HCT116 (cell line): ENCODE measurements around the gene ASAH2B. TPM values are rescaled to one million over a fixed set of nuclear protein-coding genes. Genes with fewer than 3 reads are reported as not detected.

Experiments
- ATAC-seq: fragments of 200-7000 bp; cut with Tn5 transposase; 2 replicates; pipeline ENCODE4 v1.9.1; 2020; ENCODE audit warnings: mild to moderate bottlenecking, moderate library complexity
- BruUV-seq: library from RNA; stranded (reverse); fragments of 400-500 nt; replicated peaks from 2 replicates; lab custom pipeline; 2021; lab: Mats Ljungman, UMichigan
- CTCF ChIA-PET: fragments of 300-600 bp; sonication (Branson Sonifier 250); formaldehyde crosslinking; loops from one replicate; lab custom pipeline; 2021; ENCODE audit warnings: antibody characterized with exemption; lab: Charles Lee
- POLR2A ChIA-PET: fragments of 300-600, 350-600 bp; sonication (Branson Sonifier 250); formaldehyde crosslinking; loops from one replicate; lab custom pipeline; 2021; ENCODE audit warnings: antibody characterized with exemption; lab: Charles Lee
- RAD21 ChIA-PET, 2 experiments: fragments of 300-600 bp; sonication (Branson Sonifier 250); formaldehyde crosslinking; loops; one replicate each; lab custom pipeline; 2023; ENCODE audit warnings: low total read pairs in 2 of 2; ENCODE audit not compliant: uncharacterized antibody in 2 of 2, unreplicated experiment in 2 of 2, low non-redundant PET in 1 of 2; lab: Charles Lee
- DNase-seq: peaks from one replicate; pipeline ENCODE4 v3.0.0-alpha.2; 2010; ENCODE audit warnings: low read depth, low spot score
- H2AFZ ChIP-seq: fragments of 200-600 bp; shearing (Covaris generic), sonication (generic); 2 replicates; pipeline ENCODE4 v1.6.1; 2017; ENCODE audit warnings: low read depth, mixed run types, mixed read lengths, antibody characterized with exemption, low read length; ENCODE audit not compliant: poor library complexity, severe bottlenecking
- H3K27ac ChIP-seq: 2 replicates; pipeline ENCODE4 v1.5.1; 2012; ENCODE audit warnings: low read depth, low read length
- H3K27me3 ChIP-seq: fragments of 200-600 bp; sonication (generic); 2 replicates; pipeline ENCODE4 v1.6.1; 2016; ENCODE audit warnings: mixed run types, low read length, mixed read lengths; ENCODE audit not compliant: insufficient read depth
- H3K36me3 ChIP-seq, 2 experiments: fragments of 200-500 bp in 1 of 2; fragments of 200-600 bp in 1 of 2; sonication (Bioruptor generic) in 1 of 2; sonication (generic) in 1 of 2; 2 replicates each; pipeline versions ENCODE4 v1.5.1 to v1.6.1; 2014 to 2016; ENCODE audit warnings: low read length in 2 of 2, inconsistent platforms in 1 of 2, mixed read lengths in 1 of 2, mixed run types in 1 of 2; ENCODE audit not compliant: insufficient read depth in 2 of 2, control insufficient read depth in 1 of 2
- H3K4me1 ChIP-seq, 2 experiments: fragments of 200-600 bp in 1 of 2; sonication (generic) in 1 of 2; 2 replicates each; pipeline versions ENCODE4 v1.5.1 to v1.6.1; 2012 to 2017; ENCODE audit warnings: low read length in 2 of 2, inconsistent platforms in 1 of 2, mild to moderate bottlenecking in 1 of 2, mixed read lengths in 1 of 2, mixed run types in 1 of 2, moderate library complexity in 1 of 2; ENCODE audit not compliant: insufficient read depth in 2 of 2, control insufficient read depth in 1 of 2
- H3K4me2 ChIP-seq: fragments of 200-600 bp; sonication (generic); 2 replicates; pipeline ENCODE4 v1.6.1; 2017; ENCODE audit warnings: mixed run types, low read length, mixed read lengths
- H3K4me3 ChIP-seq, 2 experiments: fragments of 200-600 bp in 1 of 2; sonication (generic) in 1 of 2; replicated peaks in 1 of 2; 2 replicates each; pipeline ENCODE4 v1.5.1; 2011 to 2016; ENCODE audit warnings: low read length in 2 of 2, control low read depth in 1 of 2, low read depth in 1 of 2, mild to moderate bottlenecking in 1 of 2, mixed read lengths in 1 of 2, mixed run types in 1 of 2
- H3K79me2 ChIP-seq: fragments of 200-600 bp; sonication (generic); 2 replicates; pipeline ENCODE4 v1.6.1; 2017; ENCODE audit warnings: mild to moderate bottlenecking, mixed run types, low read length, moderate library complexity, mixed read lengths; ENCODE audit not compliant: insufficient read depth
- H3K9ac ChIP-seq: fragments of 200-600 bp; sonication (generic); 2 replicates; pipeline ENCODE4 v1.6.1; 2016; ENCODE audit warnings: low read length, mixed read lengths
- H3K9me2 ChIP-seq: fragments of 200-600 bp; sonication (generic), shearing (Covaris generic); 2 replicates; pipeline ENCODE4 v1.6.1; 2017; ENCODE audit warnings: mixed run types, mild to moderate bottlenecking, moderate library complexity; ENCODE audit not compliant: insufficient read depth
- H3K9me3 ChIP-seq, 2 experiments: fragments of 200-500 bp in 1 of 2; fragments of 200-600 bp in 1 of 2; sonication (Bioruptor generic) in 1 of 2; sonication (generic) in 1 of 2; 2 replicates each; pipeline ENCODE4 v1.6.1; 2014 to 2017; ENCODE audit warnings: low read length in 2 of 2, mixed read lengths in 2 of 2, inconsistent platforms in 1 of 2, low read depth in 1 of 2, mild to moderate bottlenecking in 1 of 2, mixed run types in 1 of 2, moderate library complexity in 1 of 2; ENCODE audit not compliant: control insufficient read depth in 1 of 2, insufficient read depth in 1 of 2
- H4K20me1 ChIP-seq: fragments of 200-600 bp; sonication (generic), shearing (Covaris generic); 2 replicates; pipeline ENCODE4 v1.6.1; 2017; ENCODE audit warnings: mixed run types, mild to moderate bottlenecking, moderate library complexity; ENCODE audit not compliant: insufficient read depth
- CTCF ChIP-seq, 3 experiments: fragments of 200-600 bp in 1 of 3; sonication (generic) in 1 of 3; IDR thresholded peaks in 2 of 3; conservative IDR thresholded peaks in 1 of 3; 2 replicates each; pipeline ENCODE4 v1.5.1; 2012 to 2017; ENCODE audit warnings: low read depth in 2 of 3, low read length in 2 of 3, antibody characterized with exemption in 1 of 3, borderline replicate concordance in 1 of 3, control low read depth in 1 of 3, mild to moderate bottlenecking in 1 of 3, mixed read lengths in 1 of 3, mixed run types in 1 of 3, moderate library complexity in 1 of 3; ENCODE audit not compliant: insufficient read depth in 1 of 3
- EGR1 ChIP-seq: IDR thresholded peaks from 2 replicates; pipeline ENCODE4 v1.6.1; 2012; ENCODE audit warnings: low read depth
- EZH2 ChIP-seq: fragments of 200-600 bp; sonication (generic); IDR thresholded peaks from 2 replicates; pipeline ENCODE4 v1.6.1; 2017; ENCODE audit warnings: antibody characterized with exemption, mixed run types
- POLR2AphosphoS5 ChIP-seq: IDR thresholded peaks from 2 replicates; pipeline ENCODE4 v1.6.1; 2011; ENCODE audit warnings: mild to moderate bottlenecking, low read depth, low read length, moderate library complexity
- RAD21 ChIP-seq: IDR thresholded peaks from 2 replicates; pipeline ENCODE4 v1.6.1; 2012; ENCODE audit warnings: low read depth, mild to moderate bottlenecking
- SIN3A ChIP-seq: IDR thresholded peaks from 2 replicates; pipeline ENCODE4 v1.6.1; 2012; ENCODE audit warnings: low read depth
- TCF7L2 ChIP-seq: IDR thresholded peaks from 2 replicates; pipeline ENCODE4 v1.7.0; 2011; ENCODE audit warnings: borderline replicate concordance, inconsistent platforms; ENCODE audit not compliant: insufficient read depth, insufficient read length; ENCODE audit errors: extremely low read depth
- YY1 ChIP-seq: IDR thresholded peaks from 2 replicates; pipeline ENCODE4 v1.6.1; 2011; ENCODE audit warnings: low read length, low read depth, moderate library complexity, mild to moderate bottlenecking; ENCODE audit not compliant: insufficient replicate concordance; ENCODE audit errors: extremely low read depth
- ZBTB33 ChIP-seq: IDR thresholded peaks from 2 replicates; pipeline ENCODE4 v1.6.1; 2011; ENCODE audit warnings: mild to moderate bottlenecking, low read length, moderate library complexity; ENCODE audit not compliant: insufficient replicate concordance; ENCODE audit errors: extremely low read depth
- ZFX ChIP-seq: fragments of 450-650 bp; IDR thresholded peaks from 2 replicates; pipeline ENCODE4 v1.6.1; 2017
- ZNF274 ChIP-seq: fragments of 200-500 bp; sonication (Bioruptor generic); IDR thresholded peaks from 2 replicates; pipeline ENCODE4 v1.6.1; 2014; ENCODE audit warnings: mild to moderate bottlenecking, low read depth, low read length, inconsistent platforms
- intact Hi-C: fragments of 100-400 bp; cut with micrococcal nuclease; formaldehyde crosslinking; loops from 2 replicates; pipeline ENCODE4 v1.10.0; 2022
- total RNA-seq: library from RNA; stranded (reverse); gene quantifications from one replicate; pipeline ENCODE4 v1.2.1, GENCODE V29; 2021; ENCODE audit not compliant: unreplicated experiment

The ASAH2B gene
- total RNA-seq, 1 experiment from 2014 or later: 10.8 TPM

DNA sequence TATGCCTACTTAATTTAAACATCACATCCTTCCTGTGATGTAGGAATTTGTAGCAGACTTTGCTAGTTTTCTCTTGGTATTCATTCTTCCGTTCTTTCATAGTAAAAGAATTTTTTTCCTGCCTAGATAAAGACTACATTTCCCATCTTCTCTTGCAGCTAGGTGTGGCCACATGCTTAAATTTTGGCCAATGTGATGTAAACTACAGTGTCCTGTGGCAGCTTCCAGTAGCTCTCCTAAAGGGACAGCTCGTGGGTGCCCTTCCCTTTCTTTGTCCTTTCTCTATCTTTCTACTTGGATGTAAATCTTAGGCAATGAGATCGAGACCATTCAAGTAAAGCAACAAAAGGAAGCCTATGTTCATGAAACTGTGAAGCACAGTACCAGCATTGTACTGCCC lies 58.6 kb downstream of the ASAH2B start:
- no peak for DNase-seq
- Histone ChIP-seq H4K20me1 (no peaks in the 10 kb centered on the region), H3K36me3 (no peaks in the 10 kb centered on the region), H3K9me3 (no peaks in the 10 kb centered on the region), H3K79me2 (no peaks in the 10 kb centered on the region), H3K4me1 (no peaks in the 10 kb centered on the region), H2AFZ (no peak overlapping the region), H3K9ac (no peak overlapping the region), H3K4me3 (no peak overlapping the region), H3K4me2 (no peak overlapping the region), H3K27ac (no peak overlapping the region), H3K9me2 (no peaks in the 10 kb centered on the region), H3K27me3 (no peaks in the 10 kb centered on the region)
- intact Hi-C loops: no loop called here
- no peak for ATAC-seq
- TF ChIP-seq ZBTB33 (no peak), TCF7L2 (no peak), YY1 (no peak), ZNF274 (no peak), SIN3A (no peak), CTCF (IDR thresholded peaks at IDR 0.05 in 2 of 3, conservative IDR thresholded peaks at IDR 0.05 in 1 of 3; ENCODE audit: borderline replicate concordance in 1 of 3, insufficient read depth in 1 of 3, low read depth in 2 of 3, low read length in 2 of 3) (no peak), EZH2 (no peak), EGR1 (no peak), POLR2AphosphoS5 (no peak), ZFX (no peak), RAD21 (no peak)
- no TSS peak for BruUV-seq
- ChIA-PET RAD21 (no interaction called here), CTCF (no interaction called here), POLR2A (no interaction called here)
